Measurements from ENCODE around the gene EIF2B2. TPM values are rescaled to one million over a fixed set of nuclear protein-coding genes. Genes with fewer than 3 reads are reported as not detected.

EIF2B2 gene
- total RNA-seq, 1 donor from 2014 or later: 37.7 TPM

GRCh38 chr14:75013290-75013689 is 10.6 kb downstream of the EIF2B2 start:
- Mint-ChIP-seq H3K9me3 (ENCODE audit: unreplicated experiment) (no peaks in the 10 kb centered on the region), H3K27ac (ENCODE audit: unreplicated experiment) (no peak overlapping the region), H3K27me3 (ENCODE audit: low read depth, unreplicated experiment) (no peaks in the 10 kb centered on the region), H3K4me1 (ENCODE audit: low read depth, unreplicated experiment) (peaks cover 16% of the 10 kb centered on the region), H3K36me3 (ENCODE audit: low read depth, unreplicated experiment) (peaks cover 11% of the 10 kb centered on the region), H3K4me3 (ENCODE audit: unreplicated experiment) (no peak overlapping the region)
- Histone ChIP-seq H2AFZ (ENCODE audit: low read depth, low read length) (no peak overlapping the region), H3K27me3 (ENCODE audit: insufficient read depth, low read length) (no peaks in the 10 kb centered on the region), H3K36me3 (ENCODE audit: insufficient read depth, low read length) (peaks cover 35% of the 10 kb centered on the region), H3K4me2 (ENCODE audit: low read length) (no peak overlapping the region), H3K27ac (ENCODE audit: low read depth, low read length) (no peak overlapping the region), H3K4me1 (ENCODE audit: insufficient read depth, low read length) (peaks cover 15% of the 10 kb centered on the region), H3K4me3 (ENCODE audit: insufficient read depth, low read depth, low read length) (no peak overlapping the region), H3K9me3 (ENCODE audit: insufficient read depth, low read depth, low read length) (no peaks in the 10 kb centered on the region), H4K20me1 (ENCODE audit: insufficient read depth, low read length) (no peaks in the 10 kb centered on the region), H3K79me2 (ENCODE audit: insufficient read depth, low read length) (no peaks in the 10 kb centered on the region), H3K9ac (ENCODE audit: low read length) (no peak overlapping the region)
- TF ChIP-seq EZH2 (IDR thresholded peaks at IDR 0.05; ENCODE audit: insufficient read depth, low read length) (no peak), CTCF (IDR thresholded peaks at IDR 0.05; ENCODE audit: insufficient read depth, low read depth, low read length) (no peak)
- no peak for FAIRE-seq
- DNase-seq (ENCODE audit: low read depth): no peak

GRCh38 chr14:75015496-75015895 is 12.8 kb downstream of the EIF2B2 start:
- no peak overlapping the region for H3K27ac ChIP-seq (ENCODE audit: low read depth, low read length)
- no peak for FAIRE-seq
- H3K4me2 ChIP-seq (ENCODE audit: low read length): no peak overlapping the region
- H4K20me1 ChIP-seq (ENCODE audit: insufficient read depth, low read length): no peaks in the 10 kb centered on the region
- H3K9ac ChIP-seq (ENCODE audit: low read length): no peak overlapping the region
- H3K36me3 Mint-ChIP-seq (ENCODE audit: low read depth, unreplicated experiment): peaks cover 7% of the 10 kb centered on the region
- peaks cover 16% of the 10 kb centered on the region for H3K4me1 Mint-ChIP-seq (ENCODE audit: low read depth, unreplicated experiment)
- H3K79me2 ChIP-seq (ENCODE audit: insufficient read depth, low read length): no peaks in the 10 kb centered on the region
- no peaks in the 10 kb centered on the region for H3K27me3 Mint-ChIP-seq (ENCODE audit: low read depth, unreplicated experiment)
- no peak for DNase-seq (ENCODE audit: low read depth)
- peaks cover 15% of the 10 kb centered on the region for H3K4me1 ChIP-seq (ENCODE audit: insufficient read depth, low read length)
- no peak overlapping the region for H3K4me3 Mint-ChIP-seq (ENCODE audit: unreplicated experiment)
- no peak for TF ChIP-seq EZH2 (IDR thresholded peaks at IDR 0.05; ENCODE audit: insufficient read depth, low read length)
- TF ChIP-seq CTCF (IDR thresholded peaks at IDR 0.05; ENCODE audit: insufficient read depth, low read depth, low read length): no peak
- H3K4me3 ChIP-seq (ENCODE audit: insufficient read depth, low read depth, low read length): no peak overlapping the region
- H3K27me3 ChIP-seq (ENCODE audit: insufficient read depth, low read length): no peaks in the 10 kb centered on the region
- H3K36me3 ChIP-seq (ENCODE audit: insufficient read depth, low read length): peaks cover 21% of the 10 kb centered on the region
- no peak overlapping the region for H3K27ac Mint-ChIP-seq (ENCODE audit: unreplicated experiment)
- H2AFZ ChIP-seq (ENCODE audit: low read depth, low read length): no peak overlapping the region
- no peaks in the 10 kb centered on the region for H3K9me3 Mint-ChIP-seq (ENCODE audit: unreplicated experiment)
- no peaks in the 10 kb centered on the region for H3K9me3 ChIP-seq (ENCODE audit: insufficient read depth, low read depth, low read length)

GRCh38 chr14:75016815-75017214 is 14.1 kb downstream of the EIF2B2 start:
- no peak for DNase-seq (ENCODE audit: low read depth)
- Mint-ChIP-seq H3K27ac (ENCODE audit: unreplicated experiment) (no peak overlapping the region), H3K36me3 (ENCODE audit: low read depth, unreplicated experiment) (peaks cover 10% of the 10 kb centered on the region), H3K9me3 (ENCODE audit: unreplicated experiment) (no peaks in the 10 kb centered on the region), H3K4me1 (ENCODE audit: low read depth, unreplicated experiment) (peaks cover 9% of the 10 kb centered on the region), H3K27me3 (ENCODE audit: low read depth, unreplicated experiment) (no peaks in the 10 kb centered on the region), H3K4me3 (ENCODE audit: unreplicated experiment) (no peak overlapping the region)
- Histone ChIP-seq H3K4me2 (ENCODE audit: low read length) (no peak overlapping the region), H4K20me1 (ENCODE audit: insufficient read depth, low read length) (no peaks in the 10 kb centered on the region), H3K27me3 (ENCODE audit: insufficient read depth, low read length) (no peaks in the 10 kb centered on the region), H3K4me1 (ENCODE audit: insufficient read depth, low read length) (peaks cover 5% of the 10 kb centered on the region), H2AFZ (ENCODE audit: low read depth, low read length) (no peak overlapping the region), H3K27ac (ENCODE audit: low read depth, low read length) (no peak overlapping the region), H3K9me3 (ENCODE audit: insufficient read depth, low read depth, low read length) (no peaks in the 10 kb centered on the region), H3K36me3 (ENCODE audit: insufficient read depth, low read length) (peaks cover 24% of the 10 kb centered on the region), H3K9ac (ENCODE audit: low read length) (no peak overlapping the region), H3K79me2 (ENCODE audit: insufficient read depth, low read length) (no peaks in the 10 kb centered on the region), H3K4me3 (ENCODE audit: insufficient read depth, low read depth, low read length) (no peak overlapping the region)
- TF ChIP-seq CTCF (IDR thresholded peaks at IDR 0.05; ENCODE audit: insufficient read depth, low read depth, low read length) (no peak), EZH2 (IDR thresholded peaks at IDR 0.05; ENCODE audit: insufficient read depth, low read length) (no peak)
- no peak for FAIRE-seq

All from astrocyte (in vitro differentiated cells and primary cell).